Measurements from ENCODE around the gene KIF13A.
A peak's percentile ranks its signal among the peaks of the same experiment; 100 is the strongest.
"Not testable (repeated sequence)": the region's sequence is repeated elsewhere in the genome, so short reads cannot be mapped to it uniquely, and the experiment has no call there.

The KIF13A gene

DNA sequence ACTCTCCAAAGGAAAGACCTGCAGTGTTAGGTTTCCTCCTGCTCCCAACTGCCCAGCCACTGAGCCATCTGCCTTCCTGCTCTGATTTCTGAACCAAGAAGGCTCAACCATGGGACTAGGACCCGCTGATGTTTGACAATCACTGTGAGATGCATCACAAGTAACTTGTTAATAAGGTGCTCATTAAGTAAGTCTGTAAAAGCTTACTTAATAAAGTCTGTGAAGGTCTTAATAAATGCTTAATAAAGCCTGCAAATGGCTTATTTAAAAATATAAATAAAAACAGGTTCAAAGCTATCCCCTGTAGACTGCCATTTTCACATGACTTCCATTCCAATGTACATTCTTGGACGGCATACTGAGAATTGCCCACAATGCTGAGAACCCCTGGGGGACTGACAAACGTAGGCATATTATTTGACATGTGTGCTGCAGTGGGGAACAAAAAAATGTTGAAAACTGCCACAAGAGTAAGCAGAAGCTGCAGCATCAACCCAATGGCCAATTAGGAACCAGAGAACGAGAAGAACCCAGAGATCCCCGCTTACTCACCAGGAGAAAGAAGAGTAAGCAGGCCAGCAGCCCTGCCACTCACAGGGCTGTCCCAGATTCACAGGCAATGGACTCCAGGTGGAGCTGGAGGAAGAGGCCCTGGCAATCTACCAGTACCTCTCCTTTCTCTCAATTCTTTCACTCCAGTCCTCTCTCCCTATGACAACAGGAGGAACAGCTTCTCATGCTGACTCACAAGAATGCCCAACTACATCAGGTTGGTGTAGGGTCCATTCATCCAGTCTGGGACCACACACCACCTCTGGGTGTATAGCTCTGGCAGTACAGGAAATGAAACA is 19.5 kb downstream of the KIF13A start:
- no peak for DNase-seq

DNA sequence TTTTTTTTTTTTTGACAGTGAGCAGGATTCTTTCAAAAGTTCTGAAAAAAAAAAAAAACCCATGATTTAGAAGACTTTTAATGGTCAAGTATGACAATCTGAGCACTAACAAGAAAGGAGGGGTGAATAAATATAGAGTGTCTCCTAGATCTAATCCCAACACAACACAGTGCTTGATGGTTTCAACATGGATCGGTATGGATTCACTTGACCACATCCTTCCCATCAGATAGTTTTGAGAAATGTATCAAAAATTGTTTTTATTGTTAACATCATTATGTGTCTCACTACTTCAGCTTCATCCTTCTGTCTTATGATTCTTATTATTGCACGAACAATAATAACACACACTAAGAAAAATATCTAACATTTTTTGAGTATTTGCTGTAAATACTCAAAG is 21.0 kb downstream of the KIF13A start:
- DNase-seq: no peak

GRCh38 chr6:17965397-17965796 is 22.0 kb downstream of the KIF13A start:
- DNase-seq: no peak

DNA sequence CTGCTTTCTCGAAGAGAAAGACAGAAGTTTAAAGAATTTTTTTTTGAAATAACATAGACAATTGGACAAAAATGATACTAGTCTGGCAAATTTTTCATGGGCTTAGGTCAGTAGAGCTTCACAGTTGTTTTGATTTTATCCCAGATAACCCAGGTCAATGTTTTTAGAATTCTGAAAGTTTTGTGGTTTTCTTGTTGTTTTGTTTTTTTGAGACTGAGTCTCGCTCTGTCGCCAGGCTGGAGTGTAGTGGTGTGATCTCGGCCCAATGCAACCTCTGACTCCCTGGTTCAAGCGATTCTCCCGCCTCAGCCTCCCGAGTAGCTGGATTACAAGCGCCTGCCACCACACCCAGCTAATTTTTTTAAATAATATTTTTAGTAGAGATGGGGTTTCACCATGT is 22.8 kb downstream of the KIF13A start:
- DNase-seq: no peak

DNA sequence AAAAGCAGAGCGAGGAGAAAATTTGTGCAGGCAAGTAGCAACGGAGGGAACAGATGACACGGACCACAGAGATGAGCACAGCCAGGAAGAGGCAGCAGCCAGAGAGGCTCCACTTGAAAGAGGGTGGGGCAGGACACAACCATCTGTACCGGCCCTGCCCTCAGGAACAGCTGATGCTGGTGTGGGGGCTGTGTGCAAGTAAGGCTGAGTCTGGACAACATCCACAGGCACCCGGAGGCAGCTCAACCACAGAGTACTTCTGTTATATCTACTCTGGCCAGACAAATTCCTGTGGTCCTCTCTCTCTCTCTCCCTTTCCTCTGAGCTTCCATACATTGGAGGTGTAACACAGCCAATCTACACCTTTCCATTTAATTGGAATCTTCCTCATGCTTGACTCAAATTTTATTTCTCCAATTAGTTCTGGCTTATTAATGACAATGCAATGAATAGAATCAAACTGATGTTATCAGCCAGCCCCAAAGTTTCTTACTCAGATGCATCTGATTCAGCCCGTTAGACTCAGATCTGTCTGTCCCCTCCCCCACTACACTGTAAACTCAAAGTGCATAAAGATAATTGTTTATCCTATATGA is 24.9 kb downstream of the KIF13A start:
- peak; percentile 9 for DNase-seq

DNA sequence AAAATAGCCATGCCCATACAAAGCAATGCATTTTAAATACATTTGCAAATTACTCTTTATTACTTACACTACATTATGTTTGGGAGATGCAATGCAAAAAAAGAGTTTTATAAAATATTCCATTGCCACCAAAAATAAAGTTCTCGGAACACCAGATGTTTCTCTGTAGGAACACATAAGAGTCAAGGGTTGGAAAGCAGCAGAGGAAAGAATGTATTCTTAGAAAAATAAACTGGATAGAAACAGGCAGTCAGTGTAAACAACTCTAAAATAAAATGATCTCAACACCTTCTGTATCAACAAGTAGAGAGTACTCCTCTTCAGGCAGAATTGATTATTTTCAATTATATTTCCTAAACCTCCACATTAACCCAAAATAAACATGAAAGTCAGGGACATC is 28.1 kb downstream of the KIF13A start:
- no peak for DNase-seq

DNA sequence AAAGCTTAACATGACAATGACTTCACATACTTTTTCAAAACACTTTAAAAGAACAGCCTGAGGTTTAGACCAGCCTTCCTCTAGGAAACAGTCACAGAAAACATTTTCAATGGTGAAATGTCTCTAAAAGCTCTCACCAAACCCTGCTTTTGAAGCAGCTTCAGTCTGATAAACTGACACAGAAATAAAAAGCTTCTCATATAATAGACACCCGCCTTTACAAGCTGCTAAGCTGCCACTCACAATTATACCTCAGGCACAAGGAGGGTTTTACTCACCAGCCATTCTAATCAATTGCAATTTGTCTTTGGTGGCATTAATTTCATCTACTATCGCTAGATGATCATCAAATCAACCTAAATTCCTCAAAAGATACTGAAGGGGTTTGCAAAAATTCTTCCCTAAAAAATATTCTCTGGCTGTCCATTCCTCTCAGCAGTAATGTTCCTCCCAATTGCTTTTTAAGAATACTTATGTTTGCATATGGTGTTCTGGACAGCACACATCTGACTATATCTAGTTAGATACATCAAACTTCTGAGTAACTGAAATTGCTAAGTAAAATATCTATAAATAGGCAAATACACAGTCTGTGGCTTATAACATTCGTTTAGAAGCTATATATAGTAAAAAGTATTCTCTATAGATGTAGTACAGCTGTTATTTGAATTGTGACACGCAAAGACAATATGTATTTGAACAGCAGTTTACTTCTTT is 29.4 kb downstream of the KIF13A start:
- DNase-seq: no peak

GRCh38 chr6:17957498-17957897 is 29.9 kb downstream of the KIF13A start:
- no peak for DNase-seq

DNA sequence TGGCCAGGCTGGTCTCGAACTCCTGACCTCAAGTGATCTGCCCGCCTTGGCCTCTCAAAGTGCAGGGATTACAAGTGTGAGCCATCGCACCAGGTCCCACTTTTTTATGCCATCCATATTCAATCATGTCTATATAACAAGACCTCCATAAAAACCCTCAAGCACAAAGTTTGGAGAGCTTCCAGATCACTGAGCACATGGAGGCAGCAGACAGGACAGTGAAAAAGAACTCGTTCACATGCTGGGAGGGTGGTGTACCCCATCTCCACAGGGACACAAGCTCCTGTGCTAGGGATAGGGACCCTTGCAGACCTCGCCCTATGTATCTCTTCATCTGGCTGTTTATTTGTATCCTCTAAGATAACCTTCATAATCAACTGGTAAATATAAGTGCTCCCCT is 30.3 kb downstream of the KIF13A start:
- no peak for DNase-seq

DNA sequence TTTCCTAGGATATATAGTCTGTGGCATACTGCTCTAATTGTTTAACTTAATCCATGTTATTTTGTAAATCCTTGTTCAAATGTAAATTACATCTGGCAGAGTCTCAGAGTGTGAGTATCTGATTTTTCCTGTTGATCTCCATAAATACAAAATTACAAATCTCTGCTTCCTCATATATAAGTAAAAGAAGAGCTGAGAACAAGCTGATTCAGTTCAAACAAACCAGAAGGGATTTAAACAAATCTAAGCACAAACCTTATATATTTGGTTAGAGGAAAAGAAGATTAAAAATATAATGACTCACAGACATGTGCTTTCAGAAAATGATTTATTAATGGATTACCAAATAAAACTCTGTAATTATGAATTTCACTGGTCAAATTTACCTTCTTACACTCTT is 37.3 kb downstream of the KIF13A start:
- DNase-seq: no peak

GRCh38 chr6:17949168-17949567 is 38.3 kb downstream of the KIF13A start:
- no peak for DNase-seq

DNA sequence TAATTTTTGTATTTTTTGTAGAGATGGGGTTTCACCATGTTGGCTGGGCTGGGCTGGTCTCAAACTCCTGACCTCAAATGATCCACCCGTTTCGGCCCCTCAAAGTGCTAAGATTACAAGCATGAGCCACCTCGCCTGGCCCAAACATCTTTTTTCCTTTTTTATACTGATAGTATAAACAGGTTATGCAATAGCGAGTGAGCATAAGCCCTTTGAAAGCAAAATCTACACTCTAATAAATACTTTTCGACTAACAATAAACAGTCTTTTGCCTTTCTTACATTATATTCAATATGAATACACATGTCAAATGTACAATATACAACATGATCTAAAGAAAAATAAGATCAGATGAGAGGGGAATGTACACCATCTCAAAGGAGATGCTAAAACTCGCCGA is 38.7 kb downstream of the KIF13A start:
- DNase-seq: no peak

- not testable (repeated sequence) for DNase-seq
Observed at GRCh38 chr6:17947574-17947973, 39.9 kb downstream of the KIF13A start.

DNA sequence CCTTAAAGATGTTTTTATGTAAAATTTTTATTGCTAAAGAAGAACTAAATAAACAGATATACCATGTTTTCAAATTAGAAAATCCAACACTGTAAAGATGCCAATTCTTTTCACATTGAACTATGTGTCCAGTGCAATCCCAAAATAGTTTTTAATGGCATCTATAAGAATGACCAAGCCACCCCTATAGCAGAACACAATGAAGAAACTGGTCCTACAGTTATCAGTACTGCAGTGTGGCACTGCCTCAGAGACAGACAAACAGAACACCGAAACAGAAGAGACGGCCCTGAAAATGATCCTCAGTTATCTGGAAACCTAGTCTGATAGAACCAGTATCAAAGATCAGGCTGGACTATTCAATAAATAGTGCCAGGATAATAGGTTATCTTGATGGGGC is 41.9 kb downstream of the KIF13A start:
- DNase-seq: no peak

DNA sequence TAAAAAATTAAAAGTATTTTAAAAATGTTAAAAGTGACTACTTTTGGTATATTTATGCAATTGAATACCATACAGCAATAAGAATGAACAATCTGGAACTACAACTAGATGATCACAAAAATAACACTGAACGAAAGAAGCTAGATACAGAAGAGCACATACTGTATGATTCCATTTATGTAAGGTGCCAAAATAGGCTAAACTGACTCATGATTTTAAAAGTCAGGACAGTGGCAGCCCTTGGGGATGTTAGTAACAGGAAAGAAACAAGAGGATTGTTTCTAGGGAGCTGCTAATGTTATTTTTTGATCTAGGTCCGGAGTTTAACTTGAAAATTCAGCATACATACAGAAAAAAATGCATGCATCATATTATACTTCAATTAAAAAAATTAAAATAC is 42.3 kb downstream of the KIF13A start:
- DNase-seq: no peak

DNA sequence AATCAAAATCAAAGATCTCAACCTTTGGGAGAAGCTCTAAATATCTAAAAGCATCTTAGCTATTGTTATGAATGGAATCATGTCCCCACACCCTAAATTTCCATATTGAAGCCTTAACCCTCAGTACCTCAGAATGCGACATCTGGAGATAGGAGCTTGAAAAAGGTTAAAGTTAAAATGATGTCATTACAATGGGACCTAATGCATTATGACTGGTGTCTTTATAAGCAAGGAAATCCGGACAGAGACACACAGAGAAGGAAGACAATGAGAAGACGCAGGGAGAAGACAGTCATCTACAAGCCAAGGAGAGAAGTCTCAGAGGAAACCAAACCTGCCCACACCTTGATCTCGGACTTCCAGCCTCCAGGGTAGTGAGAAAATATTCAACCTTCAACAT is 46.1 kb downstream of the KIF13A start:
- DNase-seq: no peak

DNA sequence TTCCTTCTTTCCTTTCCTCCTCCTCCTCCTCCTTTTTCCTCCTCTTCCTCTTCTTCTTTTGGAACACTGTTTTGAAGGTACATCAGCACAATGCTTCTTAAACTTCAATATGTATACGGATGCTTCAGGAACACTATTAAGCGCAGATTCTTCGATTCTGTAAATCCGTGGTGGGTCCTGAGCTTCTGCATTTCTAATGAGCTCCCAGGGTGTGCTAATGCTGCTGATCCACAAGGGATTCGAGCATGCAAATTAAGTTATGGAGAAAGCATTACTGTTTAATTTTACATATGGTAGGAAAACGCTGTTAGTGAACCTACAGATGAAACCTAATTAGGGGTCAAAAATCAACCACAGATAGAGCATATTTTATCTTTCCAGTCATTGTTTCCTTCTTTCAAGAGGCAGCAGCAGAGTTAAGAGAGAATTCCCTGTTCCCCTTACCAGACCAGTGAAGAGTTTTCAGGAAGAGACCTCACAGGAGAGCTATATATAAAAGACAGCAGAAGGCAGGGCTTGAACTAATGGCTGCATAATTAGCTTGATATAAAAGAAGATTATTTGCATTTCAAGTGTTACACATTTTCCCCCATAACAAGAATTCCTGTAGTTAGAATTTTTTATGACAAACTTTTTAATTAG is 47.2 kb downstream of the KIF13A start:
- DNase-seq: no peak

GRCh38 chr6:17938901-17939300 is 48.5 kb downstream of the KIF13A start:
- DNase-seq: no peak

DNA sequence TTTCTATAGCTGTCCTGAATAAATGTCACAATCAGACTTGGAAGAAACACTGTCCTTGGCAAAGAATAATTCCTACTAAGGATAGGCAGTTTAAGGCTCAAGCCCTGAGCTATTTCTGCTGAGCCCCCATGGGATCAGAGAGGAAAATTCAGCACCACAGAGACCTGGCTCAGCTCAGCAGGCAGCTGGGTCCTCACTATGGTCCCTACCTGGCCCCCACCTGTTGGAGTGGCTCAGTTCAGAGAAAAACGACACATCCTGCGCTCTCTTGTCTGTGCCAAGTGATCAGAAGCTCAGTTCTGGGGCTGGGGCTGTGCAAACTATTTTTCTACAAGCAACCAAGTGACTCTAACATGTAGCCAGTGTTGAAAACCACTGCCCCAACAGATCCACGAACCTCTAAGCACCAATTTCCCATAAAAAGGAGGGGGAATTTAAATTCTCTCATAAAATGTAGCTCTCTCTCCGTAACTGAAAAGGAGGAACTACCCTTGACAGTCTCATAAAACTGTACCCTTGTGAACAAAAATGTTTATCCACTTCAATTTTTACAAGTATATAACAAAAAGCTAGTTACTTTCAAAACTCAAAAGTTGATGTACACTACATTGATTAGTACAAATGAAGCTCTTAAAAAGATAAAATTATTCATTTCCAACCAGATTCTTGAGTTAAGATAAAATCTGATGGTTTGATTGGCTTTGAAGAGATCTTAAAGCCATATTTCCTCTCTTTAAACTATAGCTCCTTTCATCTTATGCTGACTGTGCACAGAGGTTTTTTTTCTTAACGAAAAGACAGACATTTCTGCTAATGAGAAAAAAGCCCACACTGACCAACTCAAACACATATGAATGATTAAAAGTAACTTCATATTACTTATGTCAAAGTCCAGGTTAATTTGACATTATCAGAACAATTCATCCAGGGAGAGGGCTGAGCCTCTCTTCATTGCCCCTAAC is 52.0 kb downstream of the KIF13A start:
- no peak for DNase-seq

GRCh38 chr6:17933716-17934115 is 53.7 kb downstream of the KIF13A start:
- DNase-seq: no peak

DNA sequence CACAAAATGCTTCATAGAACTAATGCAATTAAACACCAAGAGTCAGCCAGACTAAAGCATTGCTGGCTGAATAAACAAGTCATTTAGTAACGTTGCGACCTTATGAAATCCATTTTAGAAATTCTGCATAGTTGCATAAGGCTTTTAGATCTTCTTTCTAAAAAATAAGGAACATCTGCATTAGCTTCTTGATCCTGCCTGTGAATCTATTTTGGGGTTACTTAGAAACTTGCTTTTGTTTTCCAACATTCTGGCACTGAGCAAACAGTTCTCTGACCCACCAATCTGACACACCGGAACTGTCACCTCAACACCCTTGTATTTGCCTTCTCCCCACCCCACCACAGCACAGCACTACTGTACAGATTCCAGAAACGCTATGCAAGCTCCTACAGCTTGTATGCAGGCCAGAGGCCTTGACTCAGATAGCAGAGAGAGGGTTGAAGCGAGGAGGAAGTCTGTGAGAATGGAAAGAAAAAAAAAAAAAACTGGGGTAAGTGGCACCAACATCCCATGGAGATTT is 55.0 kb downstream of the KIF13A start:
- DNase-seq: no peak

- DNase-seq: no peak
Observed at GRCh38 chr6:17931227-17931626, 56.2 kb downstream of the KIF13A start.
